Motor neuron (in vitro differentiated cells): ENCODE data around the gene TNFAIP2. TPM values are rescaled to one million over a fixed set of nuclear protein-coding genes. Genes with fewer than 3 reads are reported as not detected.

Experiments used
- ATAC-seq, 8 experiments: fragments of 200-7000 bp; cut with Tn5 transposase; replicated peaks in 6 of 8; 2 replicates each; pipeline ENCODE4 v1.8.0; 2021; ENCODE audit warnings: mild to moderate bottlenecking in 8 of 8, moderate library complexity in 8 of 8
- H3K27ac ChIP-seq, 2 donors: fragments of 250-450 bp; sonication (Bioruptor Pico); 2 replicates each; pipeline ENCODE4 v1.9.0; 2021; ENCODE audit warnings: antibody characterized with exemption in 2 of 2, mild to moderate bottlenecking in 2 of 2, moderate library complexity in 1 of 2
- H3K4me1 ChIP-seq, 2 donors: fragments of 250-450 bp; sonication (Bioruptor Pico); replicated peaks in 1 of 2; 2 replicates each; pipeline ENCODE4 v1.6.1; 2021; ENCODE audit warnings: antibody characterized with exemption in 2 of 2, mild to moderate bottlenecking in 2 of 2, moderate library complexity in 1 of 2
- H3K4me3 ChIP-seq, 5 donors: fragments of 250-450 bp; sonication (Bioruptor Pico); 2 replicates each; pipeline ENCODE4 v1.9.0; 2021; ENCODE audit warnings: antibody characterized with exemption in 5 of 5, mild to moderate bottlenecking in 5 of 5, moderate library complexity in 4 of 5
- WGBS, 10 experiments: fragments of 450-650 bp; shearing (Covaris generic); methylation state at CpG; one replicate each; pipeline ENCODE4 v1.0.0; 2022; 5-methylcytosine and 5-hydroxymethylcytosine counted together
- in situ Hi-C, 9 experiments: fragments of 400-800 bp; cut with MboI; loops; one replicate each; pipeline ENCODE4 v1.15.0; 2021; ENCODE audit warnings: low sequenced_read_pairs in 9 of 9, low pct_unique_long_range_greater_than_20kb in 2 of 9; ENCODE audit not compliant: unreplicated experiment in 9 of 9
- total RNA-seq, 8 experiments: library from RNA; unstranded; fragments of 300-600 nt; gene quantifications; 2 replicates each; pipeline versions ENCODE4 v1.2.3 to v1.2.4, GENCODE V29; 2022

The TNFAIP2 gene
- 10 to 100 TPM in 3 of 8 experiments, 1 to 10 TPM in 3, under 1 TPM in 2; 0.78 to 98.8 (median 2.0) TPM for total RNA-seq

- in situ Hi-C loops, result no loop called here
- peak in 3 of 8 experiments; percentile 26 to 52 (median 27) for ATAC-seq
- Histone ChIP-seq H3K27ac (peak within 1 kb of the TSS in 1 of 2 donors; percentile 80), H3K4me1 (peaks cover 27 to 46% of the 10 kb centered on the region in 2 donors), H3K4me3 (no peak within 1 kb of the TSS)
- no CpG with 5 or more reads among the region's 74 CpGs for WGBS, 10 experiments
Measured at GRCh38 chr14:103122947-103123633, at the start of gene TNFAIP2. Gene TNFAIP2 (plus strand): TSS chr14:103123461. CDS start chr14:103126458, 2,997 bp downstream.

GRCh38 chr14:103073876-103074728, 49.2 kb upstream of the TNFAIP2 start:
- WGBS, 10 experiments, result 20 to 100% (median 80%) methylated on average over 1 to 5 of the region's 21 CpGs; no CpG with 5 or more reads in 3 of the 10 experiments
- Histone ChIP-seq H3K4me3 (no peak overlapping the region), H3K4me1 (peaks cover 0 to 5% of the 10 kb centered on the region in 2 donors), H3K27ac (no peak overlapping the region)
- peak in 2 of 8 experiments; percentile 13 to 32 for ATAC-seq
- in situ Hi-C loops, result no loop called here

- 0% methylated on average over 1 of the region's 21 CpGs; no CpG with 5 or more reads in 9 of the 10 experiments for WGBS, 10 experiments
- in situ Hi-C loops, result loop anchor here in 5 of 9 experiments (25.0 kb wide), 1 partner anchor 212 kb away; no protein-coding TSS in a partner anchor
- Histone ChIP-seq H3K4me3 (no peak overlapping the region), H3K4me1 (peaks cover 0 to 5% of the 10 kb centered on the region in 2 donors), H3K27ac (no peak overlapping the region)
- peak; percentile 3 to 42 (median 20) for ATAC-seq
Measured at GRCh38 chr14:103074729-103075367, 48.4 kb upstream of the TNFAIP2 start.

- in situ Hi-C loops, result loop anchor here in 5 of 9 experiments (25.0 kb wide), 1 partner anchor 209 kb away; no protein-coding TSS in a partner anchor
- no peak overlapping the region for H3K27ac ChIP-seq
- ATAC-seq, result peak in 7 of 8 experiments; percentile 7 to 62 (median 51)
- WGBS, 10 experiments, result 0 to 60% (median 13%) methylated on average over 2 to 7 of the region's 9 CpGs; no CpG with 5 or more reads in 4 of the 10 experiments
- no peak overlapping the region for H3K4me3 ChIP-seq
- peaks cover 0 to 5% of the 10 kb centered on the region in 2 donors for H3K4me1 ChIP-seq
Measured at GRCh38 chr14:103078420-103078749, 44.9 kb upstream of the TNFAIP2 start.

- no peak overlapping the region for H3K4me3 ChIP-seq
- H3K4me1 ChIP-seq, result peaks cover 0 to 5% of the 10 kb centered on the region in 2 donors
- no peak overlapping the region for H3K27ac ChIP-seq
- 12 to 81% (median 40%) methylated on average over 1 to 3 of the region's 11 CpGs; no CpG with 5 or more reads in 7 of the 10 experiments for WGBS, 10 experiments
- in situ Hi-C loops, result loop anchor here in 5 of 9 experiments (25.0 kb wide), 1 partner anchor 208 kb away; no protein-coding TSS in a partner anchor
- ATAC-seq, result no peak
Measured at GRCh38 chr14:103078860-103079587, 44.2 kb upstream of the TNFAIP2 start.

- no peak for ATAC-seq
- in situ Hi-C loops, result loop anchor here in 8 of 9 experiments (10.0 to 25.0 kb wide), 2 partner anchors 203 to 205 kb away; no protein-coding TSS in a partner anchor
- 67 to 100% (median 83%) methylated on average over 1 to 2 of the region's 2 CpGs; no CpG with 5 or more reads in 1 of the 10 experiments for WGBS, 10 experiments
- Histone ChIP-seq H3K4me1 (no peaks in the 10 kb centered on the region), H3K4me3 (no peak overlapping the region), H3K27ac (no peak overlapping the region)
Measured at GRCh38 chr14:103081951-103082350, 41.3 kb upstream of the TNFAIP2 start.

GRCh38 chr14:103084021-103084919, 39.0 kb upstream of the TNFAIP2 start, which contains the start of gene LBHD2:
Gene LBHD2 (plus strand): TSS chr14:103084210. CDS start chr14:103086013, 1,803 bp downstream.
- H3K4me3 ChIP-seq, result no peak within 1 kb of the TSS
- WGBS, 10 experiments, result 0 to 83% (median 20%) methylated on average over 1 to 3 of the region's 61 CpGs; no CpG with 5 or more reads in 7 of the 10 experiments
- in situ Hi-C loops, result loop anchor here in 8 of 9 experiments (10.0 to 25.0 kb wide), 2 partner anchors 201 to 203 kb away; no protein-coding TSS in a partner anchor
- H3K4me1 ChIP-seq, result peaks cover 8% of the 10 kb centered on the region in 2 donors
- ATAC-seq, result peak; percentile 23 to 71 (median 54)
- H3K27ac ChIP-seq, result no peak within 1 kb of the TSS

GRCh38 chr14:103085106-103086091, 37.9 kb upstream of the TNFAIP2 start:
- 62 to 100% (median 83%) methylated on average over 1 to 3 of the region's 24 CpGs; no CpG with 5 or more reads in 6 of the 10 experiments for WGBS, 10 experiments
- peaks cover 8% of the 10 kb centered on the region in 2 donors for H3K4me1 ChIP-seq
- ATAC-seq, result peak in 2 of 8 experiments; percentile 46 to 66
- in situ Hi-C loops, result loop anchor here in 8 of 9 experiments (10.0 to 25.0 kb wide), 2 partner anchors 199 to 202 kb away; no protein-coding TSS in a partner anchor
- no peak overlapping the region for H3K4me3 ChIP-seq
- H3K27ac ChIP-seq, result no peak overlapping the region

GRCh38 chr14:103086771-103087342, 36.4 kb upstream of the TNFAIP2 start:
- H3K27ac ChIP-seq, result no peak overlapping the region
- in situ Hi-C loops, result loop anchor here in 8 of 9 experiments (10.0 to 25.0 kb wide), 2 partner anchors 198 to 200 kb away; no protein-coding TSS in a partner anchor
- peaks cover 8 to 14% of the 10 kb centered on the region in 2 donors for H3K4me1 ChIP-seq
- H3K4me3 ChIP-seq, result no peak overlapping the region
- 0 to 50% (median 20%) methylated on average over 1 to 2 of the region's 8 CpGs; no CpG with 5 or more reads in 7 of the 10 experiments for WGBS, 10 experiments
- ATAC-seq, result no peak
